SK-N-MC (cell line): Measurements from ENCODE around the gene SVOPL.

ENCODE experiments used
- DNase-seq: peaks from one replicate; pipeline ENCODE4 v3.0.0-alpha.2; 2011; ENCODE audit warnings: low read depth, low spot score
- H3K27ac ChIP-seq: fragments of 200-600 bp; sonication (generic); 2 replicates; pipeline ENCODE4 v1.5.1; 2016; ENCODE audit warnings: mixed run types
- H3K36me3 ChIP-seq: fragments of 200-600 bp; sonication (generic); 2 replicates; pipeline ENCODE4 v1.6.1; 2017; ENCODE audit warnings: antibody characterized with exemption, low read length, mixed read lengths; ENCODE audit not compliant: insufficient read depth
- H3K4me3 ChIP-seq: fragments of 200-600 bp; sonication (generic); 2 replicates; pipeline ENCODE4 v1.5.1; 2016
- H3K9ac ChIP-seq: fragments of 200-600 bp; sonication (generic); 2 replicates; pipeline ENCODE4 v1.8.0; 2017; ENCODE audit warnings: mixed run types, mixed read lengths; ENCODE audit not compliant: insufficient read length
- H3K9me3 ChIP-seq: fragments of 200-600 bp; sonication (generic); 2 replicates; pipeline ENCODE4 v1.6.1; 2017; ENCODE audit warnings: low read depth, mild to moderate bottlenecking, antibody characterized with exemption, low read length, moderate library complexity, mixed read lengths
- EZH2 ChIP-seq: fragments of 200-600 bp; sonication (generic); IDR thresholded peaks from one replicate; pipeline ENCODE4 v1.6.1; 2017; ENCODE audit warnings: antibody characterized with exemption
- FOXP2 ChIP-seq: optimal IDR thresholded peaks from 2 replicates; pipeline ENCODE3; 2011; ENCODE audit warnings: mild to moderate bottlenecking, moderate library complexity; ENCODE audit not compliant: insufficient read depth; ENCODE audit errors: extremely low read length, control extremely low read depth
- POLR2AphosphoS5 ChIP-seq: IDR thresholded peaks from 2 replicates; pipeline ENCODE4 v1.6.1; 2012; ENCODE audit warnings: mild to moderate bottlenecking, low read depth, low read length, borderline replicate concordance

SVOPL gene

GRCh38 chr7:138563808-138564207 is 137.4 kb downstream of the SVOPL start:
- TF ChIP-seq EZH2 (no peak), POLR2AphosphoS5 (no peak), FOXP2 (no peak)
- no peak overlapping the region for H3K4me3 ChIP-seq
- H3K9ac ChIP-seq: no peak overlapping the region
- H3K27ac ChIP-seq: no peak overlapping the region
- peaks cover 60% of the 10 kb centered on the region for H3K36me3 ChIP-seq
- 0 out of 2 replicates have a peak, but pooled peaks cover 6% of the 10 kb centered on the region for H3K9me3 ChIP-seq
- DNase-seq: no peak

- TF ChIP-seq EZH2 (no peak), FOXP2 (no peak), POLR2AphosphoS5 (no peak)
- DNase-seq: no peak
- H3K9me3 ChIP-seq: peaks cover 9% of the 10 kb centered on the region; the same call in 1 of the 2 replicates
- H3K4me3 ChIP-seq: no peak overlapping the region
- no peak overlapping the region for H3K9ac ChIP-seq
- no peak overlapping the region for H3K27ac ChIP-seq
- H3K36me3 ChIP-seq: peaks cover 70% of the 10 kb centered on the region
Measured at GRCh38 chr7:138559448-138559847, 141.7 kb downstream of the SVOPL start.

- Histone ChIP-seq H3K4me3 (no peak overlapping the region), H3K9ac (no peak overlapping the region), H3K36me3 (peaks cover 79% of the 10 kb centered on the region), H3K9me3 (peaks cover 9% of the 10 kb centered on the region; the same call in 1 of the 2 replicates), H3K27ac (no peak overlapping the region)
- no peak for DNase-seq
- TF ChIP-seq POLR2AphosphoS5 (no peak), EZH2 (no peak), FOXP2 (no peak)
Measured at GRCh38 chr7:138556771-138557484, 144.2 kb downstream of the SVOPL start.

GRCh38 chr7:138555684-138556083 is 145.5 kb downstream of the SVOPL start:
- Histone ChIP-seq H3K36me3 (peaks cover 85% of the 10 kb centered on the region), H3K9ac (no peak overlapping the region), H3K9me3 (peaks cover 9% of the 10 kb centered on the region; the same call in 1 of the 2 replicates), H3K4me3 (no peak overlapping the region), H3K27ac (no peak overlapping the region)
- no peak for DNase-seq
- no peak for TF ChIP-seq EZH2
- no peak for TF ChIP-seq POLR2AphosphoS5
- TF ChIP-seq FOXP2: no peak

DNA sequence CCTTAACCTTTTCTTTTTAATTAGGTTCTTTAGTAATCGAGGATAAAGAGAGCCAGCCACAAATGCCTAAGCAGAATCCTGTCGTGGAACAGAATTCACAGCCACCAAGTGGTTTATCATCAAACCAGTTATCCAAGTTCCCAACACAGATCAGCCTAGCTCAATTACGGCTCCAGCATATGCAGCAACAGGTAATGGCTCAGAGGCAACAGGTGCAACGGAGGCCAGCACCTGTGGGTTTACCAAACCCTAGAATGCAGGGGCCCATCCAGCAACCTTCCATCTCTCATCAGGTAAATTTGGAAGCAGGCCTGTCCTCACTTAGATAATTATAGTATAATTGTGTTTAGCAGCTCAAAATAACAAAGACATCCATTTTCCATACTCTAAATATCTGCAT is 146.5 kb downstream of the SVOPL start:
- Histone ChIP-seq H3K36me3 (peaks cover 81% of the 10 kb centered on the region), H3K27ac (no peak overlapping the region), H3K9ac (no peak overlapping the region), H3K4me3 (no peak overlapping the region), H3K9me3 (peaks cover 9% of the 10 kb centered on the region; the same call in 1 of the 2 replicates)
- TF ChIP-seq POLR2AphosphoS5 (no peak), FOXP2 (no peak), EZH2 (no peak)
- no peak for DNase-seq

GRCh38 chr7:138553805-138554204 is 147.4 kb downstream of the SVOPL start:
- TF ChIP-seq FOXP2 (no peak), EZH2 (no peak), POLR2AphosphoS5 (no peak)
- H3K4me3 ChIP-seq: no peak overlapping the region

DNA sequence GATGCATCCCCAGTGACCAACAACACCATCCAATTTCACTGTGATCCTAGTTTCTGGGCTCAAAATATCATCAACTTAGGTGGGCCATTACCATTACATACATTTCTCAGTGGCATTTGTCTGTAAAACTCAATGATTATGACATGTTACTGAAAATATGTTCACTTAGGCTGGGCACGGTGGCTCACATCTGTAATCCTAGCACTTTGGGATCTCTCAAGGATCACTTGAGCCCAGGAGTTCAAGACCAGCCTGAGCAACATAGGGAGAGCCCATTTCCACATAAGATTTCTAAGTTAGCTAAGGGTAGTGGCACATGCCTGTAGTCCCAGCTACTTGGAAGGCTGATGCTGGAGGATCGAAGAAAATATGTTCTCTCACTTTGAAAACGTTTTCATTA is 150.1 kb downstream of the SVOPL start:
- H3K36me3 ChIP-seq: peaks cover 51% of the 10 kb centered on the region
- H3K4me3 ChIP-seq: no peak overlapping the region
- H3K9ac ChIP-seq: no peak overlapping the region
- DNase-seq: no peak
- no peaks in the 10 kb centered on the region for H3K9me3 ChIP-seq
- TF ChIP-seq FOXP2 (no peak), POLR2AphosphoS5 (no peak), EZH2 (no peak)
- no peak overlapping the region for H3K27ac ChIP-seq

More at GRCh38 chr7:138553805-138554204, 147.4 kb downstream of the SVOPL start:
- no peak for DNase-seq
- Histone ChIP-seq H3K27ac (no peak overlapping the region), H3K9me3 (peaks cover 9% of the 10 kb centered on the region; the same call in 1 of the 2 replicates), H3K36me3 (peaks cover 78% of the 10 kb centered on the region), H3K9ac (no peak overlapping the region)

DNA sequence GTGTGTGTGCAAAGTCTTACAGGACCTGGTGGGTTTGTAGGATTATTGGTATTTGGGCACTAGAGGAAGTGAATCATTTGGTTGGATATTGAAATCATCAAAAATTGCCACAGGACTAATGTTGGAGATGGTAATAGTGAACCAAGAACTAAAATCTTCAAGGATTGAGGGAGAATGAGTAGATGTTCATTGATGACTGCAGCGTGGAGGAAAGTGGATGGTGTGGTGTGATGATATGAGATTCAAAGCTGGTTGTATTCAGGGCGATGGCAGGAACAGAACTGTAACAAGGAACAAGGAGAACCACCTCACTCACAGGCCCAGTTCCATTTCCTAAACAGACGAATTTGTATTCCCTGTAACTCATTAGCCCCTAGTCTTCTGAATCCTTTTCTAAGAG is 150.8 kb downstream of the SVOPL start:
- H3K4me3 ChIP-seq: no peak overlapping the region
- H3K9me3 ChIP-seq: no peaks in the 10 kb centered on the region
- no peak overlapping the region for H3K27ac ChIP-seq
- TF ChIP-seq EZH2 (no peak), POLR2AphosphoS5 (no peak), FOXP2 (no peak)
- no peak for DNase-seq
- no peak overlapping the region for H3K9ac ChIP-seq
- H3K36me3 ChIP-seq: peaks cover 44% of the 10 kb centered on the region

DNA sequence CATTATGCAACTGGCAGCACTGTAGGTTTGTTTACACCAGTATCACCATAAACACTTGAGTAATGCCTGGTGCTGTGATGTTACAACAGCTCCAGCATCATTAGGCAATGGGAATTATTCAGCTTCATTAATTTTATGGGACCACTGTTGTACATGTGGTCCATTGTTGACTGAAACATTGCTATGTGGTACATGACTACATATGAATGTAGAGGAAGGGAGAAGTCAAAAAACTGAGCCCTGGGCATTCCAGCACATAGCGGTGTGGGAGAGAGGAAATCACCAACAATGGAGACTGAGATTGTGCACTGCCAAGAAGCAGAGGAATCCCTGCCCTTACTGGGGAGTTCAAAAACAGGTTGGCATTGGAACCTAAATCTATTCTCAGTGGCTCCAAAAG is 152.1 kb downstream of the SVOPL start:
- Histone ChIP-seq H3K9me3 (no peaks in the 10 kb centered on the region), H3K27ac (no peak overlapping the region), H3K9ac (no peak overlapping the region), H3K4me3 (no peak overlapping the region), H3K36me3 (peaks cover 34% of the 10 kb centered on the region)
- DNase-seq: no peak
- TF ChIP-seq POLR2AphosphoS5 (no peak), EZH2 (no peak), FOXP2 (no peak)
